WTC11 (cell line): ENCODE results near the gene RAB25. TPM values are rescaled to one million over a fixed set of nuclear protein-coding genes. Genes with fewer than 3 reads are reported as not detected.

Source experiments
- ATAC-seq: fragments of 200-7000 bp; cut with Tn5 transposase; 2 replicates; pipeline ENCODE4 v1.10.0; 2021; ENCODE audit warnings: mild to moderate bottlenecking, moderate library complexity
- CTCF ChIA-PET: fragments of 300-600 bp; sonication (Branson Sonifier 250); formaldehyde crosslinking; loops from one replicate; lab custom pipeline; 2021; ENCODE audit warnings: antibody characterized with exemption; lab: Charles Lee
- POLR2A ChIA-PET: fragments of 350-600 bp; sonication (Branson Sonifier 250); formaldehyde crosslinking; loops from one replicate; lab custom pipeline; 2021; ENCODE audit warnings: antibody characterized with exemption; lab: Charles Lee
- DNase-seq: peaks from one replicate; pipeline ENCODE4 v3.0.0; 2021; ENCODE audit warnings: low spot score
- H3K27ac Mint-ChIP-seq: 2 replicates; pipeline ENCODE4 v1.8.0; 2021; ENCODE audit warnings: mixed read lengths
- H3K27me3 Mint-ChIP-seq: 2 replicates; pipeline ENCODE4 v1.8.0; 2021; ENCODE audit warnings: low read depth, mild to moderate bottlenecking, moderate library complexity, mixed read lengths
- H3K36me3 Mint-ChIP-seq: 2 replicates; pipeline ENCODE4 v1.8.0; 2021; ENCODE audit warnings: mixed read lengths
- H3K4me1 Mint-ChIP-seq: 2 replicates; pipeline ENCODE4 v1.8.0; 2022; ENCODE audit warnings: mixed read lengths
- H3K4me3 Mint-ChIP-seq: 2 replicates; pipeline ENCODE4 v1.8.0; 2021; ENCODE audit warnings: mild to moderate bottlenecking, moderate library complexity, mixed read lengths
- H3K9me3 Mint-ChIP-seq: 2 replicates; pipeline ENCODE4 v1.8.0; 2021; ENCODE audit warnings: mixed read lengths
- FOXP1 ChIP-seq: sonication (generic); formaldehyde crosslinking; IDR thresholded peaks from 2 replicates; pipeline ENCODE4 v1.8.0; 2022; ENCODE audit warnings: missing genetic modification reagents, mild to moderate bottlenecking, moderate library complexity, borderline replicate concordance
- FOXP4 ChIP-seq: sonication (generic); formaldehyde crosslinking; IDR thresholded peaks from 2 replicates; pipeline ENCODE4 v1.8.0; 2022; ENCODE audit warnings: mild to moderate bottlenecking, missing genetic modification reagents
- GABPB1 ChIP-seq: sonication (generic); formaldehyde crosslinking; IDR thresholded peaks from 2 replicates; pipeline ENCODE4 v1.8.1; 2023; ENCODE audit warnings: mild to moderate bottlenecking, missing genetic modification reagents
- HMGA2 ChIP-seq: fragments of 250-450 bp; sonication (Bioruptor Pico); IDR thresholded peaks from 2 replicates; pipeline ENCODE4 v1.4.0; 2021; ENCODE audit warnings: mild to moderate bottlenecking, moderate library complexity
- MXD4 ChIP-seq: fragments of 250-450 bp; sonication (Bioruptor Pico); IDR thresholded peaks from 2 replicates; pipeline ENCODE4 v1.8.0; 2021; ENCODE audit warnings: mild to moderate bottlenecking, moderate library complexity, borderline replicate concordance
- SMAD3 ChIP-seq: sonication (generic); formaldehyde crosslinking; IDR thresholded peaks from 2 replicates; pipeline ENCODE4 v1.8.0; 2022; ENCODE audit warnings: missing genetic modification reagents, mild to moderate bottlenecking, borderline replicate concordance
- TEAD4 ChIP-seq: sonication (generic); formaldehyde crosslinking; IDR thresholded peaks from 2 replicates; pipeline ENCODE4 v1.8.0; 2022; ENCODE audit warnings: mild to moderate bottlenecking, missing genetic modification reagents
- ZBTB21 ChIP-seq: sonication (generic); formaldehyde crosslinking; IDR thresholded peaks from 2 replicates; pipeline ENCODE4 v1.8.1; 2023; ENCODE audit warnings: mild to moderate bottlenecking, missing genetic modification reagents, borderline replicate concordance
- total RNA-seq: library from RNA; stranded (reverse); gene quantifications from 3 replicates; pipeline ENCODE4 v1.2.3, GENCODE V29; 2021
- TF ChIP-seq, protein P1 (sequence below): sonication (generic); formaldehyde crosslinking; IDR thresholded peaks from 2 replicates; pipeline ENCODE4 v1.8.0; 2023; ENCODE audit warnings: missing genetic modification reagents
- TF ChIP-seq, protein P2 (sequence below): sonication (generic); formaldehyde crosslinking; IDR thresholded peaks from 2 replicates; pipeline ENCODE4 v1.8.1; 2022; ENCODE audit warnings: low read depth, mild to moderate bottlenecking, moderate library complexity, missing genetic modification reagents, borderline replicate concordance
- TF ChIP-seq, protein P3 (sequence below): fragments of 250-450 bp; sonication (Bioruptor Pico); conservative IDR thresholded peaks from 2 replicates; pipeline ENCODE4 v1.9.0; 2021; ENCODE audit warnings: mild to moderate bottlenecking
- TF ChIP-seq, protein P4 (sequence below): sonication (generic); formaldehyde crosslinking; IDR thresholded peaks from 2 replicates; pipeline ENCODE4 v1.8.0; 2023; ENCODE audit warnings: missing genetic modification reagents, mild to moderate bottlenecking, borderline replicate concordance

RAB25 gene
- total RNA-seq, 1 experiment from 2014 or later = 61.9 TPM

GRCh38 chr1:156067262-156067661 lies 6.3 kb downstream of the RAB25 start (continued):
- no peak for TF ChIP-seq MXD4 (CRISPR knock-in tag)

DNA sequence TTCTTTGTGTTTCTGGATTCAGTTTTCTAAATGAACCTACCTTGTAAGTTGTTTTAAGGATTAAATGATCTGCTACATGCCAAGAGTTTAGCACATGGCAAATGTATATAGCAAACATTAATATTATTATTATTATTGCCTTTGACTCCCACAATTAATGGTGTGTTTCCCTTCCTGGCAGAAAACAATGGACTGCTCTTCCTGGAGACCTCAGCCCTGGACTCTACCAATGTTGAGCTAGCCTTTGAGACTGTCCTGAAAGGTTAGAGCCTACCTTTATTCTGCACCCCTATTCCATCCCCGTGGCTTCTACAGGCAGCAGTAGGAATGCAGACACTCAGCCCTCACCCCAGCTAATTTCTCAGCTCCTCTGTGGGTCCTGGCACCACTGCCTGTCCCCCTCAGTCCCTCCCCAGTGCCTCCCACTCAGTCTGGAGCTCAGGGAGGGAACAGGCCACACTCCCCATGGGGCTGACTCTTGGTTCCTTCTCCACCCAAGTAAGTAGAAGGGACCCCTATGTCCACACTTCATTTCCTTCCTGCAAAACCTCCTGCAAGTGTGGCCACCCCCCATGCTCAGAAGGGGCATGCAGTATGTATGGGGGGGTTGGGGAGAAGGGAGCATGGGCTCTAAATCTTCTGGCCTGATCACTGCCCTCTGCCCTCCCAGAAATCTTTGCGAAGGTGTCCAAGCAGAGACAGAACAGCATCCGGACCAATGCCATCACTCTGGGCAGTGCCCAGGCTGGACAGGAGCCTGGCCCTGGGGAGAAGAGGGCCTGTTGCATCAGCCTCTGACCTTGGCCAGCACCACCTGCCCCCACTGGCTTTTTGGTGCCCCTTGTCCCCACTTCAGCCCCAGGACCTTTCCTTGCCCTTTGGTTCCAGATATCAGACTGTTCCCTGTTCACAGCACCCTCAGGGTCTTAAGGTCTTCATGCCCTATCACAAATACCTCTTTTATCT lies 8.8 kb downstream of the RAB25 start:
- H3K4me1 Mint-ChIP-seq = peaks cover 48% of the 10 kb centered on the region
- TF ChIP-seq GABPB1 (CRISPR knock-in tag) (0 out of 2 replicates have a peak, but pooled peaks have one; percentile 54), FOXP4 (CRISPR knock-in tag) (no peak)
- H3K36me3 Mint-ChIP-seq = peaks cover 24% of the 10 kb centered on the region
- DNase-seq (no peak), ATAC-seq (no peak)
- 0 out of 2 replicates have a peak overlapping the region, but pooled peaks have one; percentile 11 for H3K27ac Mint-ChIP-seq
- H3K9me3 Mint-ChIP-seq = no peaks in the 10 kb centered on the region
- no peak overlapping the region for H3K4me3 Mint-ChIP-seq
- ChIA-PET POLR2A (no interaction called here), CTCF (interaction anchor here (1.1 kb wide), 2 partner anchors 60 to 80 kb away, joined by 3 to 4 read pairs; no protein-coding TSS in a partner anchor)
- no peaks in the 10 kb centered on the region for H3K27me3 Mint-ChIP-seq

GRCh38 chr1:156070548-156070947 lies 9.6 kb downstream of the RAB25 start:
- peaks cover 50% of the 10 kb centered on the region for H3K4me1 Mint-ChIP-seq
- 0 out of 2 replicates have a peak overlapping the region, but pooled peaks have one; percentile 11 for H3K27ac Mint-ChIP-seq
- CTCF ChIA-PET = interaction anchor here (1.1 kb wide), 1 partner anchor 81 kb away, joined by 3 read pairs; no protein-coding TSS in a partner anchor

More at GRCh38 chr1:156070548-156070947, 9.6 kb downstream of the RAB25 start:
- Mint-ChIP-seq H3K4me3 (no peak overlapping the region), H3K9me3 (no peaks in the 10 kb centered on the region), H3K36me3 (peaks cover 24% of the 10 kb centered on the region), H3K27me3 (no peaks in the 10 kb centered on the region)
- DNase-seq (no peak), ATAC-seq (no peak)
- TF ChIP-seq ZBTB21 (no peak), SMAD3 (CRISPR knock-in tag) (no peak), TEAD4 (CRISPR knock-in tag) (no peak), FOXP1 (CRISPR knock-in tag) (no peak), HMGA2 (CRISPR knock-in tag) (no peak)
- TF ChIP-seq, protein P1, sequence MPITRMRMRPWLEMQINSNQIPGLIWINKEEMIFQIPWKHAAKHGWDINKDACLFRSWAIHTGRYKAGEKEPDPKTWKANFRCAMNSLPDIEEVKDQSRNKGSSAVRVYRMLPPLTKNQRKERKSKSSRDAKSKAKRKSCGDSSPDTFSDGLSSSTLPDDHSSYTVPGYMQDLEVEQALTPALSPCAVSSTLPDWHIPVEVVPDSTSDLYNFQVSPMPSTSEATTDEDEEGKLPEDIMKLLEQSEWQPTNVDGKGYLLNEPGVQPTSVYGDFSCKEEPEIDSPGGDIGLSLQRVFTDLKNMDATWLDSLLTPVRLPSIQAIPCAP = no peak
- TF ChIP-seq, protein P2, sequence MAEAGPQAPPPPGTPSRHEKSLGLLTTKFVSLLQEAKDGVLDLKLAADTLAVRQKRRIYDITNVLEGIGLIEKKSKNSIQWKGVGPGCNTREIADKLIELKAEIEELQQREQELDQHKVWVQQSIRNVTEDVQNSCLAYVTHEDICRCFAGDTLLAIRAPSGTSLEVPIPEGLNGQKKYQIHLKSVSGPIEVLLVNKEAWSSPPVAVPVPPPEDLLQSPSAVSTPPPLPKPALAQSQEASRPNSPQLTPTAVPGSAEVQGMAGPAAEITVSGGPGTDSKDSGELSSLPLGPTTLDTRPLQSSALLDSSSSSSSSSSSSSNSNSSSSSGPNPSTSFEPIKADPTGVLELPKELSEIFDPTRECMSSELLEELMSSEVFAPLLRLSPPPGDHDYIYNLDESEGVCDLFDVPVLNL (CRISPR knock-in tag) = no peak
- TF ChIP-seq, protein P3, sequence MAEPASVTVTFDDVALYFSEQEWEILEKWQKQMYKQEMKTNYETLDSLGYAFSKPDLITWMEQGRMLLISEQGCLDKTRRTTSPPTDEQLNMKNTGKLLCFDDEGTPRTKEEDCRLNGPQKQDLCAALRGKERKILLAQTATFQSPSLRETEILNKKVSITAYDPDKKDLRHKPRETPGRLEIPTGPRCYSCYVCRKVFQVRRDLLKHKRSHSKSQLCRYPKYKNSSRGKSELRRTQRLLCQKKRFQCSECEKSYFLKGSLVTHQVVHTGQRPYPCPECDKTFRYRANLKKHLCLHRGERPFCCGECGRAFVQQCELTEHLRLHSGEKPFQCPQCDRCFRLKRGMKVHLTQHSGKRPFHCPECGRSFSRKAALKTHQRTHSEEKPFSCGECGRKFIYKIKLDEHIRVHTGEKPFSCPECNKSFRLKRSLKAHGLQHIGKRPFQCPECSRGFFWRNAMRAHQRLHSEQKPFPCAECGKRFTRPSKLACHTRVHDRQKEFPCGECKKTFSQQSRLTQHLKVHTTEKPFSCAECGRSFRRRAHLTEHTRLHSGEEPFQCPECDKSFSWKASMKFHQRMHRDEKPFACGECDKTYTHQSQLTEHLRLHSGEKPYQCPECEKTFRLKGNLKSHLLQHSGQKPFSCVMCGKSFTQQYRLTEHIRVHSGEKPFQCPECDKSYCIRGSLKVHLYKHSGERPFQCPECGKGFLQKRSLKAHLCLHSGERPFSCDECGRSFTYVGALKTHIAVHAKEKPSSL = no peak
- TF ChIP-seq, protein P4, sequence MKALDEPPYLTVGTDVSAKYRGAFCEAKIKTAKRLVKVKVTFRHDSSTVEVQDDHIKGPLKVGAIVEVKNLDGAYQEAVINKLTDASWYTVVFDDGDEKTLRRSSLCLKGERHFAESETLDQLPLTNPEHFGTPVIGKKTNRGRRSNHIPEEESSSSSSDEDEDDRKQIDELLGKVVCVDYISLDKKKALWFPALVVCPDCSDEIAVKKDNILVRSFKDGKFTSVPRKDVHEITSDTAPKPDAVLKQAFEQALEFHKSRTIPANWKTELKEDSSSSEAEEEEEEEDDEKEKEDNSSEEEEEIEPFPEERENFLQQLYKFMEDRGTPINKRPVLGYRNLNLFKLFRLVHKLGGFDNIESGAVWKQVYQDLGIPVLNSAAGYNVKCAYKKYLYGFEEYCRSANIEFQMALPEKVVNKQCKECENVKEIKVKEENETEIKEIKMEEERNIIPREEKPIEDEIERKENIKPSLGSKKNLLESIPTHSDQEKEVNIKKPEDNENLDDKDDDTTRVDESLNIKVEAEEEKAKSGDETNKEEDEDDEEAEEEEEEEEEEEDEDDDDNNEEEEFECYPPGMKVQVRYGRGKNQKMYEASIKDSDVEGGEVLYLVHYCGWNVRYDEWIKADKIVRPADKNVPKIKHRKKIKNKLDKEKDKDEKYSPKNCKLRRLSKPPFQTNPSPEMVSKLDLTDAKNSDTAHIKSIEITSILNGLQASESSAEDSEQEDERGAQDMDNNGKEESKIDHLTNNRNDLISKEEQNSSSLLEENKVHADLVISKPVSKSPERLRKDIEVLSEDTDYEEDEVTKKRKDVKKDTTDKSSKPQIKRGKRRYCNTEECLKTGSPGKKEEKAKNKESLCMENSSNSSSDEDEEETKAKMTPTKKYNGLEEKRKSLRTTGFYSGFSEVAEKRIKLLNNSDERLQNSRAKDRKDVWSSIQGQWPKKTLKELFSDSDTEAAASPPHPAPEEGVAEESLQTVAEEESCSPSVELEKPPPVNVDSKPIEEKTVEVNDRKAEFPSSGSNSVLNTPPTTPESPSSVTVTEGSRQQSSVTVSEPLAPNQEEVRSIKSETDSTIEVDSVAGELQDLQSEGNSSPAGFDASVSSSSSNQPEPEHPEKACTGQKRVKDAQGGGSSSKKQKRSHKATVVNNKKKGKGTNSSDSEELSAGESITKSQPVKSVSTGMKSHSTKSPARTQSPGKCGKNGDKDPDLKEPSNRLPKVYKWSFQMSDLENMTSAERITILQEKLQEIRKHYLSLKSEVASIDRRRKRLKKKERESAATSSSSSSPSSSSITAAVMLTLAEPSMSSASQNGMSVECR (CRISPR knock-in tag) = no peak
- POLR2A ChIA-PET = interaction anchor here (0.9 to 1.6 kb wide), 2 partner anchors 9 to 12 kb away, joined by 3 to 5 read pairs; partner anchors contain the start of genes MEX3A and RAB25
